GM12865 (cell line): ENCODE results near the gene PLSCR5.

Experiments used
- DNase-seq: peaks from one replicate; pipeline ENCODE4 v3.0.0; 2010; ENCODE audit warnings: low read depth
- H3K4me3 ChIP-seq: 2 replicates; pipeline ENCODE4 v1.5.1; 2011; ENCODE audit warnings: mild to moderate bottlenecking, low read depth, low read length, control low read depth
- TF ChIP-seq, protein P1 (sequence below): IDR thresholded peaks from 2 replicates; pipeline ENCODE4 v1.5.1; 2011; ENCODE audit warnings: low read length, control low read depth, low read depth, inconsistent platforms; ENCODE audit not compliant: insufficient read depth; ENCODE audit errors: missing control alignments

PLSCR5 gene

DNA sequence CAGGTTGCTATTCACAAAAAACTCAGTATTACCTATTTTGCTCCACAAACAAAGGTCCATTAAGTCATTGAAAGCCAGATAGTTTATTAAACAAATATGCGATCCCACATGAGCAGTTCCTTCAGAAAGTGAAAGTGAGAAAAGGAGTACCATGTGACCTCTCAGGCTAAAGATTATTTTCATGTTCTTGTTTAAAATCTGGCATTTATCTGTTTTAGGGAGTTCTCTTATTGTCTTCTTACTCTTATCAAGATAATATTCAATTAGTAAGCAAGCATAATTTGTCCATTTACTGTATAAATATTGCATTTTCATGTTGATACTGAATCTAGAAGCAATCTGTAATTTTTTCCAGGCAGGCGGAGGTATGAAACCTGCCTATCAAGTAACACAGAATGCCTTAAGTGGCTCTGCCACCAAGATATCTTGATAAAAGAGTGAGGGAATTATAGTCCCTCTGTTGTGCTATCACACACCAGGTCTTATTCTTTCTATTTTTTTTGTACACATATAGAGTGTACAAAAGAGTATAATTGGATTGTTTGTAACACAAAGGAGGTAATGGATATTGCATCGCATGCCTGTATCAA is 20.1 kb upstream of the PLSCR5 start:
- TF ChIP-seq, protein P1, sequence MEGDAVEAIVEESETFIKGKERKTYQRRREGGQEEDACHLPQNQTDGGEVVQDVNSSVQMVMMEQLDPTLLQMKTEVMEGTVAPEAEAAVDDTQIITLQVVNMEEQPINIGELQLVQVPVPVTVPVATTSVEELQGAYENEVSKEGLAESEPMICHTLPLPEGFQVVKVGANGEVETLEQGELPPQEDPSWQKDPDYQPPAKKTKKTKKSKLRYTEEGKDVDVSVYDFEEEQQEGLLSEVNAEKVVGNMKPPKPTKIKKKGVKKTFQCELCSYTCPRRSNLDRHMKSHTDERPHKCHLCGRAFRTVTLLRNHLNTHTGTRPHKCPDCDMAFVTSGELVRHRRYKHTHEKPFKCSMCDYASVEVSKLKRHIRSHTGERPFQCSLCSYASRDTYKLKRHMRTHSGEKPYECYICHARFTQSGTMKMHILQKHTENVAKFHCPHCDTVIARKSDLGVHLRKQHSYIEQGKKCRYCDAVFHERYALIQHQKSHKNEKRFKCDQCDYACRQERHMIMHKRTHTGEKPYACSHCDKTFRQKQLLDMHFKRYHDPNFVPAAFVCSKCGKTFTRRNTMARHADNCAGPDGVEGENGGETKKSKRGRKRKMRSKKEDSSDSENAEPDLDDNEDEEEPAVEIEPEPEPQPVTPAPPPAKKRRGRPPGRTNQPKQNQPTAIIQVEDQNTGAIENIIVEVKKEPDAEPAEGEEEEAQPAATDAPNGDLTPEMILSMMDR, result no peak
- no peak overlapping the region for H3K4me3 ChIP-seq
- DNase-seq, result no peak

DNA sequence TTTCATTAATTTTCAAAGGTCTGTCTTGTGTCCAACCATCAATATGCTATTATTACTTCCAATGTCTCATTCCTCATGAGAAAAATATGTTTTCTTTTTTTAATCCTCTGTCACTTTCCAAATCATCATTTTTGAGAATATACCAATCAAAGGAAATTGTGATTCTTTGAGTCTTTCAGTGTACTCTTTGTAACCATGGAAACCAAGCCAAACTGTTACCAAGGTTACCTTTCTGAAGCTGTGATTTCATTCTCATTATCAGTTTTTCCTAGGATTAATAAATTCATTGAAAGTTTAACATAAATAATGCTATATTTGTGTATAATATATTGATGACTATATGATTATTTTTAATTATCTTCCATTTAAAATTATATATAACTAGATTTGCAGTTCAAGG is 16.6 kb upstream of the PLSCR5 start:
- TF ChIP-seq, protein P1, result no peak
- no peak overlapping the region for H3K4me3 ChIP-seq
- no peak for DNase-seq

DNA sequence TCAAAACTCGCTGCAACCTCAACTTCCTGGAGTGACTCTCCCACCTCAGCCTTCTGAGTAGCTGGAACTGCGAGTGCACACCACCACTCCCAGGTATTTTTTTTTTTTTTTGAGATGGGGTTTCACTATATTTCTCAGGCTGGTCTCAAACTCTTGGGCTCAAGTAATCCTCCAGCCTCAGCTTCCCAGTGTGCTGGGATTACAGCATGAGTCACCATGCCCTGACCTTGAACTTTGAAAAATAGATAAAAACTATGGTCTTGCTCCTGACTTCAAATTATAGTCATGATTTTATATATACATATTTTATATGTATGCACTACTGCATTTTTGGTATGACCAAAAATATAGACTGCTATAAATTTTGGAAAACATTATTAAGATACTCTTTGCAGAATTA is 6.9 kb upstream of the PLSCR5 start:
- DNase-seq, result no peak
- TF ChIP-seq, protein P1, result no peak
- no peak overlapping the region for H3K4me3 ChIP-seq

DNA sequence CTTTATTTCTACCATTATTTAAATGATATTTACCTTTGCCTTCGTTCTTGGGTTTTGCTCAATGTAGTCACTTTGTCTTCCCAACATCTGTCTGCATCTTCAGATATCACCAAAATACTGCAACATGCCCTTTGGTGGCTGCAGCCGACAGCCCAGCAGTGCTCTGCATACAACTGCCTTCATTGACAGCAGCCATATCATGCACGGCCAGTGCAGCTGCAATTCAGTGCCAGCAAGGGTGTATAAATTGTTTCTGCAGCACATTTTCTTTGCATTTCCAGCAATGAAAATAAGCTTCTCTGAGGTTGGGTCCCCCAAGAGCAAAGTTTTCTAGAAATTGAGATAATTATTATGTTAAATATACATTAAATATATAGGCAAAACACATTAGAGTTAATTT is 6.0 kb upstream of the PLSCR5 start:
- DNase-seq, result no peak
- H3K4me3 ChIP-seq, result no peak overlapping the region
- TF ChIP-seq, protein P1, result no peak

DNA sequence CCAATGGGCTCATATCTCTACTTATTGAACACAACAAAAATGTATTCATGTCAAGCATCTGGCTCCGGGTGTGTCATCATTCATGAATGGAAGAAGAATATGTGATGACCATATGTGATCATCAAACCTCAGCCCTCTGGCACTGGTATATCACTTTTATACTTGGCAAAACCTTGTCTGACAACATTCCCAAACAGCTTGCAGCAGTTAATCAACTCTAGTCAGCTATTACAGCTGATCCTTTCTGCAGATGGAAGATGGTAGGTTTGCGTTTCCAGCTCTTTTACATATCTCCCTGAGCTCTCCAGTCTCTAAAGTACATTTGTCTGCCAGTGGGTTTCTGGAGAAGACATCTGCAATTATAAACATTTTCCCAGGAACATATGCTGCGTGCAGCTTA is 6.6 kb downstream of the PLSCR5 start:
- TF ChIP-seq, protein P1, result no peak
- no peak for DNase-seq
- no peak overlapping the region for H3K4me3 ChIP-seq

DNA sequence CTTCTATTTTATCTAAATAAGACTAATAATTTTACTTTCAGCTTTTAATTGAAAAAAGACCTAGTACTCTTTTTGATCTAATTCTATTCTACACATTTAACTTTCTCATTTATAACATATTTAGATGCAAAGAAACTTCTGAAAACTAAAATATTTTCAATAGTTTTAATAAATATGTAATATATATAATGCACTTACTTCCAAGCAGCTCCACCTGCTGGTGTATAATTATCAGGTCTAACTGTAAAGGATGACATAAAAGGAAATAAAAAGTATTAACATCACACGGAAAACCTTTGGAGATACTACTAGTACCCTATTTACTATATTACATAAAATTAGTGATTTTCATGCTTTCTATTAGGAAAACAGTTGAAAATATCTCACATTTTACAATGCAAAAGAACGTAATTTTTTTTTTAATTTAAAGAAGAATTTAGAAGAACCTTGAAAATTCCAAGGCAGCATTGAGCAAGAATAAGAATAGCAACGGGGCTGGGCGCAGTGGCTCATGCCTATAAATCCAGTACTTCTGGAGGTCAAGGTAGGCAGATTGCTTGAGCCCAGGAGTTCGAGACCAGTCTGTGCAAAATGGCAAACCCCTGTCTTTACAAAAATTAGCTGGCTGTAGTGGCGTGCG is 10.2 kb downstream of the PLSCR5 start:
- TF ChIP-seq, protein P1, result no peak
- peak; percentile 5 for DNase-seq
- H3K4me3 ChIP-seq, result no peak overlapping the region

DNA sequence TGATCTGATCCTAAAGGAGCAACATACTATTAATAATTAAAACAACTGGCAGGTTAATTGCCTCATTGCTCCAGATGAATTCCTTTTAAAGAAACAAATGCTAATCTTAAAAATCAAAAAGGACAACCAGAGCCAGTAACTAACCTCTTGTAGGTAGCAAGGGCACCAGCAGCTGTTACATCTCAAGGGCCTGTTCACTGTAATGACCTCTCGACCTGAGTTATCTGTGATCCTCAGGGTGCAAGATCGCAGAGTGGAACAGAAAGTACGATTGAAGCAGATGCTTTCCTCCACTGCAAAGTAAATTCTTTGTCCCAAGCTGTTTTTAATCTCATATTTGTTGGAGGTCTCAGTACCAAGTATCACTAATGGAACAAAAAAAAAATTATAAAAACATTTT is 11.4 kb downstream of the PLSCR5 start:
- H3K4me3 ChIP-seq, result no peak overlapping the region
- no peak for DNase-seq
- TF ChIP-seq, protein P1, result no peak
